Skin epidermis (tissue), 12 donors: Measurements from ENCODE around the gene HTRA1.

Source experiments
- H3K27ac ChIP-seq, 21 experiments: fragments of 200-600 bp; sonication (generic) in 11 of 21; one replicate each; pipeline ENCODE4 v1.5.0; 2020; ENCODE audit warnings: mild to moderate bottlenecking in 3 of 21, inconsistent platforms in 2 of 21, moderate library complexity in 2 of 21
- H3K4me3 ChIP-seq, 7 experiments: fragments of 200-600 bp; sonication (generic) in 2 of 7; one replicate each; pipeline ENCODE4 v1.5.0; 2020; ENCODE audit warnings: inconsistent platforms in 2 of 7, mild to moderate bottlenecking in 2 of 7, moderate library complexity in 1 of 7

HTRA1 gene

DNA sequence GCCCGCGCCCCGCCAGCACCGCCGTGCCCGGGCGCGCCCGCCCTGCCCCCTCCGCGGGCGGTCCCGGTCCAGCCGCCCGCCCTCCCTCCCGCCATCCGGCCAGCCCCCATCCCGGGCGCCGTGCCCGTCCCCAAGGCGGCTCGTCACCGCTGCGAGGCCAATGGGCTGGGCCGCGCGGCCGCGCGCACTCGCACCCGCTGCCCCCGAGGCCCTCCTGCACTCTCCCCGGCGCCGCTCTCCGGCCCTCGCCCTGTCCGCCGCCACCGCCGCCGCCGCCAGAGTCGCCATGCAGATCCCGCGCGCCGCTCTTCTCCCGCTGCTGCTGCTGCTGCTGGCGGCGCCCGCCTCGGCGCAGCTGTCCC lies at the start of gene HTRA1:
HTRA1 (plus strand) TSS at position 187 of the 362 bp plus-strand sequence; CDS start at position 287, 100 bp downstream.
- Histone ChIP-seq H3K27ac (peak within 1 kb of the TSS; percentile 47 to 91 (median 80)), H3K4me3 (peak within 1 kb of the TSS; percentile 63 to 72 (median 66))

DNA sequence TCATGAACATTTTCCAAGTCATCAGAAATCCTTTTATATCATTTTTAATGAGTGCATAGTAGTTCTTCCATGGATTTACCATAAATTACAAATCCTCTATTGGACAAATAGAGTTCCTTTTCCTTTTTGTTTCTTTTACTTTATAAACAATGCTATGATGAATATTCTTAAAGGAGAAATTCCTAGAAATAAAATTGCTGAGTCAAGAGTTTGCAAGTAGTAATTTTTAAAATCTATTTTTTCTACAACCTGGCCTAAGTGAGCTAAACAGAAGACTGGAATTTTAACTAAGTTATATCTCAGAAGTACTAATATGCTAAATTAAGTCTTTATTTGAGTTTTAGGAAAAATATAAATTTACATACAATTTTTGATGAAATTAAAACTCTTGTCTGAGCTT lies 48.0 kb upstream of the HTRA1 start:
- Histone ChIP-seq H3K4me3 (no peak overlapping the region), H3K27ac (no peak overlapping the region)

DNA sequence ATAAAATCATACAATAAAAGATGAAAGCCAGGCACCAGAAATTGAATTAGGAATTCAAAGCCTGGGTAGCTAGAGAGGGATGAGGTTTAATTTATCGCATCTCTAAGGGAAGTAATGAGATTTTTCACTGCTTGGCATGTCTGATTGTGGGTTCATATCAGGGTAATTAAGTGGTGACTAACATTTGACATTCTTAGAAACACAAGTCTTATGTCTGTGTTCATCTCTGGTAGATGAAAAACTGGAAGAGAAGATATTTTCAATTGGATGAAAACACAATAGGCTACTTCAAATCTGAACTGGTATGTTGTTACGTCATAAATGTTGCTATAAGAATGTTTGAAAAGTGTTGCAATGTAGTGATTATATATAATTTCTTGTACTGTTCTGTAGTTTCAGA lies 43.7 kb upstream of the HTRA1 start:
- Histone ChIP-seq H3K4me3 (no peak overlapping the region), H3K27ac (peak overlapping the region in 7 of 21 experiments; percentile 8 to 77 (median 51))

DNA sequence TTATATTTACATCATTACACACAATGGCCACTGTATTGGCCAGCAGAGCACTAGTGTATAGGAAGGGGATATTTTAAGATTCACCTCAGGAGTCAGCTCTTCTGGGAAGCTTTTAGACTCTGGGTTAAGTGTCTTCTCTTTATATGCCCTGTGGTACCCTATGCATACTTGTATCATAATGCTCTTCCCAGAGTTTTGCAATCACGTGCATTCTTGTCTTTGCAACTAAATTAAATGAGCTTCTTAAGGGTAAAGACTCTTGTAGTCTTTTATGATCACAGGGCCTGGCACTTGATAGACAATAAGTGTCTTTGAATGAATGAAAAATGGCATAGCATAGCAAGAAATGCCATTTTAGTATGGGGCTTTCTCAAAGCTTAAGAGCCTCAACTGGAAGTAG lies 42.3 kb upstream of the HTRA1 start:
- Histone ChIP-seq H3K27ac (peak overlapping the region in 2 of 21 experiments; percentile 41 to 59), H3K4me3 (no peak overlapping the region)

DNA sequence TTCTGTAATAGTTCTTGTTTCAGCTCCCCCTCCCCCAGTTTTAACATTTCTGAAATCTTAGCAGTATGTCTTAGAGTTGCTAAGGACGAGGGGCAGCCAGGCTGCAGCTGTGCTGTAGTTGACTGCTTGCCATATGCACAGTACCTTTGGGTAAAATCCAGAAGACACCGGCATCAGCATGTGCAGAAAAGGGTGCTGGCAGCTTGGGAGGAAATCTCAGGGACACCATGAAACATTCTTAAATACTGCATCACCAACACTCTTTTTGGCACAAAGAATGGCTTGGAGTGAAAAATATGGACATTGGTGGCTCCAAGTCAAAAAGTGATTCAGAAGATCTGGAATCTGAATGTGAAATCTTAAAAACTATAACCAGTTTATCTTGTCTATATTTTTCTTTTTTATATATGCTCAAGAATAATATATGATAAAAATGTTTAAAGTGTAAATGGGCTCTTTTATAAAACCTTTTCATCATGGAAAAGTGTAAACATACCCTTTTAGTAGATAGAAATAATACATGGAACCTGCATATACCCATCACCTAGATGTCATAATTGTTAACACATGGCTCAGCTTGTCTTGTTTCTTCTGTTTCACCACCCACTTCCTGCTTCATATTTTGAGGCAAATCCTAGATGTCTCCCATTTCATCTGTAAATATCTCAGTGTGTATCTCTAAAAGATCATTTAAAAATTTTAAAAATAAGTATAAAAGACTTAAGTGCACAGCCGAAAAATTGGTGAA lies 41.3 kb upstream of the HTRA1 start:
- Histone ChIP-seq H3K27ac (peak overlapping the region in 9 of 21 experiments; percentile 15 to 61 (median 39)), H3K4me3 (no peak overlapping the region)

DNA sequence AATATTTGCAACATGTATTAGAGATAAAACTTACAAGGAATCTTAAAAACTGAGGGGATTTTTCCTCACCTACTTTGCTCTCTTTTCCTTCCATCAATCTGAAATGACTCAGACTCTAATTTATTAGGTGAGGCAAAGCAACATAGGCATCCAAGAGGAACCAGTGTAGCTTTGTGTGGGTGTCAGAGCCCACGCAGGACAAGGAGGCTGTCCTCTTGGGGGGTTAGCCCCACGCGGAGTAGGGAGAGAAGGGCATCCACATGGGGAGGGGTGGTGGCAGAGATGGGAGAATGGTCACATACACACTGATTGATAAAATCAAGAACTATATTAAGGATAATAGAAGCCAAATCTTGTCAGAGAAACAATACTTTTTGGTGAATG lies 40.7 kb upstream of the HTRA1 start:
- H3K4me3 ChIP-seq, result no peak overlapping the region
- H3K27ac ChIP-seq, result peak overlapping the region in 11 of 21 experiments; percentile 3 to 61 (median 39)

DNA sequence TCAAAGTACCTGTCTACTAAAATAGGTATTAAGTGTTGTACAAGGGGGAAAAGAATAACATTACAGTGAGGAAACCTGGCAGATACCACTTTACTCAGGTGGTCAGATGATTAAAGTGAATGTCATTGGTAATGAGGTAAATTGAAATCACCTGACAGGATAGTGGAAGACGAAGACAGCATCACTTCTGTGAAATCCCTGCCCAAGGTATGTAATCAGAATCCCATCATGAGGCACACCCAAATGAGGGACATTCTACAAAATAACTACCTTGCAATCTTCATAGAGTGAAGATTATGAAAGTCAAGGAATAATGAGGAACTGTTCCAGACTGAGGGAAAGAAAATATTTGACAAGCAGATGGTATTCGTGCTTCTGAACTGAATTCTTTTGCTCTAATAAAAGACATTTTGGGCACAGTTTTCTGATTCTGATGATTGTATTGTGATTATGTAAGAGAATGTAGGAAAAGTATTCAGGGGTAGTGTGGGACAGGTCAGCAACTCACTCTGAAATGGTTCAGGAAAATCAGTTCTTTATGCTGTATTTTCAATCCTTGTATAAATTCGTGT lies 40.2 kb upstream of the HTRA1 start:
- no peak overlapping the region for H3K4me3 ChIP-seq
- peak overlapping the region in 13 of 21 experiments; percentile 15 to 63 (median 43) for H3K27ac ChIP-seq

DNA sequence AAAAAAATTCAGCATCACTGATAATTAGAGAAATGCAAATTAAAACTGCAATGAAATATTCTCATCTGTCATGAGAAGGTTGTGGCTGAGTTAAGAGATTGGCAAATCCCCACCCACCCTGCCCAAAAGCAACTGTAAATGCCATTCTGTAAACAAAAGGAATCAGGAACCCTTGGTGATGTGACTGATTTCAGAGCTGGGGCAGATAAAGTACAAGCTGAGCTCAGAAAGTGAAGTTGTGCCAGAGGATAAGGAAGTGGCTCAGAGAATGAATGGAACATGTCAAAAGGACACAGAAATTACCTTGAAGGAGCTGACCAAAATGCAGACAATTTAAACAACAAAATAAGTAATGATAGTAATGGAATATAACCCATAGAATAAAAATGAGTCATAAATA lies 39.6 kb upstream of the HTRA1 start:
- Histone ChIP-seq H3K4me3 (no peak overlapping the region), H3K27ac (peak overlapping the region in 13 of 21 experiments; percentile 0 to 63 (median 43))

DNA sequence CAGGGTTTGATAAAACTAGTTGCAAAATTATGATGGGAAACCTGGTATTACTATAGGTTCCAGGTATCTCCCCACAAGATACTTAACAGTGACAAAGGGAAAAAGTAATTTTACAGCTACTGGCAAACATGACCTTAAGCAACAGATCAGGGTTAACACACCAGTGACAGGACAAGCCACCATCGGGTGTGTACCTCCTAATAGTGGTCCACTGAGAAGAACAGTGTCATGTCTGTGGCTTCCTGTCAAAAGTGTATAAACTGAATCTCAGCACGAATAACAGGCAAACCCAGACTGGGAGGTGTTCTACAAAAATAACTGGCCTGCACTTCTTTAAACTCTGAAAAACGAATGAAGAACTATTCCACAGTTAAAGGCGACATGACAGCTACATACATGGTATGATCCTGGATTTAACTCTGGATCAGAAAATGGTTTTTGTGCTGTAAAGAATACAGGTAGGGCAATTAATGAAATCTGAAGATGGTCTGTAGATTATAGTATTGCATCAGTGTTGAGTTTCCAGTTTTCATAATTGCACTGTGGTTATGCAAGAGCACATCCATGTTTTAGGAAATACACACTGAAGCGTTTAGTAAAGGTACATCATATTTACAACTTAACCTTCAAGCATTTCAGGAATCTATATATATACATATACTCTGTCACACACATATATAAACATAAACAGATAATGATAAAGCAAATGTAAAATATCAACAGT lies 38.9 kb upstream of the HTRA1 start:
- Histone ChIP-seq H3K4me3 (no peak overlapping the region), H3K27ac (peak overlapping the region in 11 of 21 experiments; percentile 0 to 63 (median 40))

DNA sequence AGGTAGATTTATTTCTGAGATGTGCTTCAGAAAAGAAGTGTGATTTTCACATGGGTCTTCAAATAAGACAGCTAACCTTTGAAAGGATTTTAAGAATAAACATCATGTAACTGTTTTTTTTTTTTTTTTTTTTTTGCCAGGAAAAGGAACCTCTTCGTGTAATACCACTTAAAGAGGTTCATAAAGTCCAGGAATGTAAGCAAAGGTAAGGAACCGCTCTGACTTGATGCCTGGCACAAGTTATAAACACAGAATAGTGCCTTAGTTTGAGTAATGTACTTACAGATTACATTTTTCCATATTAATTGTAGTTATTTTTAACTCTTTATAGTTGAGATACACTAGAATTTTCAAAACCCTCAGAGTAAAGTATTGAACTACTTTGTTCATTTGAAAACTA lies 37.3 kb upstream of the HTRA1 start:
- Histone ChIP-seq H3K27ac (peak overlapping the region in 1 of 21 experiments; percentile 49), H3K4me3 (no peak overlapping the region)

DNA sequence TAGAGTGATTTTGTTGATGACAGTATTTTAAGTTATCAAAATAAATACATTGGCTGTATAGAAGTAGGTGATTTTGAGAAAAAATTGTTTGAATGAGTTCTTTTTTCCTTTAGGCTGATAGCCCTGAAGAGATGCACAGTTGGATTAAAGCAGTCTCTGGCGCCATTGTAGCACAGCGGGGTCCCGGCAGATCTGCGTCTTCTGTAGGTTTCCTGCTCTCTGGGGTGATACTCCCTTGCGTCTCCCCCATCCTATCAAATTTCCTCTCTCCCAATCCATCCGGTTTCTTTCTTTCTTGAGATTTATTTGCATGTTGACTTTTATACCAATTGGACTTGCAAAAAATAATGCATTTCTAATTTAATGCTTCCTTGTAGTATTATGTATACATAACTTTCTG lies 34.5 kb upstream of the HTRA1 start:
- Histone ChIP-seq H3K4me3 (no peak overlapping the region), H3K27ac (no peak overlapping the region)

DNA sequence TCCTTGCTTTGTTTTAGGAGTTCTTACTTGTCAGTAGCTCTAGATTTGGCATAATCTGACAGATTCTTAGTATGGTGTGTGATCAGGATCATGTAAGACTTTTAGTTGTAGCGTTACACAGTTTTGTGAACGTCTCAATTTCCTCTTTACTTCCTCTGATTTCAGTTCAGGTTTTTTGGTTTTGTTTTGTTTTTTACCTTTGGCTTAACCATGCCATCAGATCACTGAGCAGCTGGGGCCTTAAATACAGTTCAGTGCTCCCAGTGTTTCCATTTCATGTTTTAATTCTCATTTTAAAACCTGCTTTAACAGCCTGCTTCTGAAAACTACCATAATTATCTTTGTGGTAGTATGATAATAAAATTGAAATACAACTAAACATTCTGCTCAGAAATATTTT lies 34.1 kb upstream of the HTRA1 start:
- Histone ChIP-seq H3K27ac (no peak overlapping the region), H3K4me3 (no peak overlapping the region)

DNA sequence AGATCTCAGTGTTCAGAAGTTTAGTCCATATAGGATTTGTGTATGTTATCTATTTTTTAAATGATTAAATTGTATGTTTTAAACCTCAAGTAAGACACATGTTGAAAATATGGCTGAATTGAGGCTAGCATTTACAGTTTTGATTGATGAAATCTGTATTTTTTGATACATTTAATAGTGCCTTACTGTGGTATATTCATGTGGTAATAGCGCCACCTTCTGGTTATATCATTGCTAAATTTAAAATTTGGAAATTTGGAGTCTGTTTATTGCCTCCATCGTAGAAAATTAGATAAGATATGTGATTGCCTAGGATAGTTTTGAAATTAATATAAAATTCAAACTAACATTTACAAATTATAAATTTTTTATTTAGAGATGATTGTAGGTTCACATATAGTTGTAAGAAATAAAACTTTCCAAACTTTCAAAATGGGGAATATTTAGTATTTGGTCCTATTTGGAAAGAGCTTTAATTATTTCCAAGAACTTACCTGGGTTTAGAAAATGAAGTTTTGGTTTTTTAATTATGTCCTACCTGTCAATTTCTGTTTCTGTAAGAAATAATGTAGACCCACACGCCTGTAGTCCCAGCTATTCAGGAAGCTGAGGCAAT lies 26.0 kb upstream of the HTRA1 start:
- H3K27ac ChIP-seq, result no peak overlapping the region

DNA sequence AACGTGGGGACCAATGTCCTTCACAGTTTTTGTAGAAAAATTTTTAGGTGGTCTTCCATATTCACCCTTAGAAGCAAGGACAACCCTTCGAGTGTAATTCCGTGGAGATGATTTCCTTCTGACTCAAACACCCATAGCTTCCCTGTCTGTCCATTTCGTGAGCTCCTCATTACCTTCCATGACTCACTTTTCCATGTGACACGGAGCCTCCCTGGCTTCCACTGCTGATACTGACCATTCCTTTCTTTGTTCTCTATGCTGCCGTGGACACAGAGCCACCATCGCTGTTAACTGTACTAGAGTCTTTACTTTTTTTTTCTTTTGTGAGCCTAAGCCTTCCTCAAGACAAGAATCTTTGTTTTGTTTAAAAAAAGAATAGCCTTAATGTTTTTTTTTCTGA lies 19.4 kb upstream of the HTRA1 start:
- Histone ChIP-seq H3K27ac (no peak overlapping the region), H3K4me3 (no peak overlapping the region)

More for the DNA sequence above, 26.0 kb upstream of the HTRA1 start:
- H3K4me3 ChIP-seq, result no peak overlapping the region

DNA sequence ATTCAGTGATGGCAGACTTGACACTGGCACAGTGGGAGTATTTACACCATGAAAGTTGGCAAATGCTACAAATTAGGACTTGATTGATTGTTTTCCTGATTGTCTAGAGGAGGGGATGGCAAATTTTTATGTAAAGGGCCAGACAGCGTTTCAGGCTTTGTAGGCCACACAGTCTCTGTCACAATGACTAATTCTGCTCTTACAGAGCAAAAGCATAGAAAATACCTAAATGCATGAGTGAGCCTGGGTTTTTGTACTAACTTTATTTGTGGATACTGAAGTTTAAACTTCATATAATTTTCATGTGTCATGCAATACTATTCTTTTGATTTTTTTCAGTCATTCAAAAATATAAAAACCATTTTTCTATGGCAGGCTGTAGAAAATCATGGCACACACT lies 15.9 kb upstream of the HTRA1 start:
- no peak overlapping the region for H3K27ac ChIP-seq

DNA sequence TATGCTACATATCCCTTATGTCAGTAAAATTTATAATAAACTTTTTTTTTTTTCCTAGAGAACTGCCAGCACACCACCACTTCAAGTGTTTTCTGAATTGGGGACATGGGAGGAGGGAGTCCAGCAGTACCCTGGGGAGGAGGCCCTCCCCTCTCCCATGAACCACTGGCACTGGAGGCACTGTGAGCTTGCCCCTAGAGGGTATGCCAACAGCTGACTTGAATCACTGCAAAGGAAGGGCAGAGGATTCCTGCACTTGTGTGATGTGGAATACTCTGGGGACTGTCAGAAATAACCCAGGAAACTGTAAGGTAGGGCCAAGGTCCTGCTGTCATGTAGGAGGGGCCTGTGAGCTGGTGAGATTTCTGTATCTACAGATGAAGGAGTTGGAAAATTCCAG lies 15.4 kb upstream of the HTRA1 start:
- Histone ChIP-seq H3K4me3 (no peak overlapping the region), H3K27ac (no peak overlapping the region)

More for the DNA sequence above, 15.9 kb upstream of the HTRA1 start:
- H3K4me3 ChIP-seq, result no peak overlapping the region

DNA sequence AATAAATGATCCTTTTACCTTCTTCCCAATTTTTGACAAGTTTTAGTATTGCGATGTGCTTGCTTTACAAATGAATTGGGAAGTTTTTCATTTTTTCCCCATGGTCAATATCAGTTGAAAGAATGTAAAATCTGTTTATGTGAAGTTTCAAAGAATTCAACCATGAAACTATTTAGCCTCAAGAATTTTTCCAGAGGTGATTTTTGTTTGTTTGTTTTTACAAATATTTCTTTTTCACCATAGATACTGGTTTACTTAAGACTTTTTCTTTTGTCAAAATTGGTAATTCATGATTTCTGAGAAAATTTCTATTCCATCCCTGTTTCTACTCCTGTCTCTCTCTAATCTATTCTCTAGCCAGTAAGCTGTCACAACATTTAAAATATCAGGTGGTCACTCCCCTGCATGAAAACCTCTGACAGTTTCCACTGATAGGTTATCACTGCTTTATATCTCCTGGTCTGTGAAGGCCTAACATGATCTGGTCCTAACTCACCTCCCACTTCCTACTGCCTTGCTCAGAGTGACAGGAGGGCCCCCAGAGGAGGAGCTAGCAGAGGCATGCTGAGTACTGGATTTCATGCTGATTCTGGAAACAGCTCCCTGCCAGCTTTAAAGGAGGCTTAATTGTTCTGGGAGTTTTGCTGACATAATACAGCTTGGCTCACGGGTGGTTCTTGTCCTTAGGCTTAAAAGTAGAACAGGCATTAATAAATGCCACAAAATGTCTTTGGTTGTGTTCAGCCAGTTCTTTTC lies 14.5 kb upstream of the HTRA1 start:
- Histone ChIP-seq H3K27ac (peak overlapping the region in 1 of 21 experiments; percentile 42), H3K4me3 (no peak overlapping the region)

DNA sequence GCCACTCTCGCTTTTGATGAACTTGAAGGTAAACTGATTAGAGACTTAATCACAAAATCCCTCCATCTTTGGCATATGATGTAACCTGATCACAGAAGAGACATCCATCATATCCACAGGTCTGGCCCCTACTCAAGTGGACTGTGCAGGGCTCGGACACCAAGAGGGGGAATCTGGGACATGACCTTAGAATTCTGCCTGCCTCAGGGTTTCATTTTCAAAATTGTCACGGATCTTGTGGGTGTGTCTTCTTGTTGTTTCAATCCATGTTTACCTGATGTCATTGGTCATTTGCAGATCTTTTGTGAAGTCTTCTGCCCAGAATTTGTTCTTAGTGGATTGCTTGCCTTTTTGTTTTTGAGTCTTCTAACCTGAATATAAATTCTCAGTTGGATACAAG lies 12.8 kb upstream of the HTRA1 start:
- no peak overlapping the region for H3K27ac ChIP-seq

DNA sequence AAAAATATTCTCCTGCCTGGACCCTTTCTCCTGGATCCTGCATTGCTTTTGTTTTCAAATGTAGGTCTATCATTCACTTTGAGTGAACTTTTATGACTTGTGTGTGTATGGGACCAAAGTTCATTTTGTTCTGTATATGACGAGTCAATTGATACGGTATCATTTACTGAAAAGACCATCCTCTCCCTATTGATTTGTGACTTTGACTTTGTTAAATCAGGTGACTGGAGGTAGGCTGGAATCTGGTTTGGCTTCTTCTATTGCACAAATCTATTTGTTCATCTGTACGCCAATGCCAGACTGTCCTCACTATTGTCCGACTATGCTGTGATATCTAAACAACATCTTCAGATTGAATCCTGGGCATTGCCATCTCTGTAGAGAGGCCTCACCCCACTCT lies 12.2 kb upstream of the HTRA1 start:
- Histone ChIP-seq H3K27ac (no peak overlapping the region), H3K4me3 (no peak overlapping the region)

More for the DNA sequence above, 12.8 kb upstream of the HTRA1 start:
- no peak overlapping the region for H3K4me3 ChIP-seq
